ENCODE results near the gene MACIR. TPM values are rescaled to one million over a fixed set of nuclear protein-coding genes. Genes with fewer than 3 reads are reported as not detected.

MACIR gene
- total RNA-seq, 1 donor from 2014 or later = 11.6 TPM

DNA sequence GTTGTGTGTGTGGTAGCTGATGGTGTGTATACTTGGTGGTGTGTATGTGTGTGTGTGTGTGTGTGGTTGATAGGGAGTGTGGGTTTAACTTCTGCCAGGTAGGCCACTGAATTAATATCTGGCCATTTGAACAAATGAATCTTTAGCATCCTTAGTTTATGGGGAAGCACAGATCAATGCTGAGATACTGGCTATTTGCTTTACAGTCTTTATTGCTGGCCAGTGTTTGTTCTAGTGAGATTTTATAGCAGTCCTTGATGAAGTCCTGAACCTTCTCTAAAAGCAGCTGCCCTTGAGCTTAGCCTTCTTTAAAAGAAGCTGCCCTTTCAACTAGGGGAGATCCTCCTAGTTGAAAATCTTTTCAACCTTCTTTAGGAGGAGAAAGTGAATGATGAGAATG is 69.3 kb downstream of the MACIR start:
- Histone ChIP-seq H3K4me3 (ENCODE audit: low read depth, low read length) (no peak overlapping the region), H3K36me3 (ENCODE audit: control insufficient read depth, insufficient read depth, low read length) (no peaks in the 10 kb centered on the region), H3K27me3 (ENCODE audit: control insufficient read depth, insufficient read depth, low read length) (no peaks in the 10 kb centered on the region)
- FAIRE-seq (no peak), DNase-seq (ENCODE audit: low read depth) (no peak)
- TF ChIP-seq, protein P1, sequence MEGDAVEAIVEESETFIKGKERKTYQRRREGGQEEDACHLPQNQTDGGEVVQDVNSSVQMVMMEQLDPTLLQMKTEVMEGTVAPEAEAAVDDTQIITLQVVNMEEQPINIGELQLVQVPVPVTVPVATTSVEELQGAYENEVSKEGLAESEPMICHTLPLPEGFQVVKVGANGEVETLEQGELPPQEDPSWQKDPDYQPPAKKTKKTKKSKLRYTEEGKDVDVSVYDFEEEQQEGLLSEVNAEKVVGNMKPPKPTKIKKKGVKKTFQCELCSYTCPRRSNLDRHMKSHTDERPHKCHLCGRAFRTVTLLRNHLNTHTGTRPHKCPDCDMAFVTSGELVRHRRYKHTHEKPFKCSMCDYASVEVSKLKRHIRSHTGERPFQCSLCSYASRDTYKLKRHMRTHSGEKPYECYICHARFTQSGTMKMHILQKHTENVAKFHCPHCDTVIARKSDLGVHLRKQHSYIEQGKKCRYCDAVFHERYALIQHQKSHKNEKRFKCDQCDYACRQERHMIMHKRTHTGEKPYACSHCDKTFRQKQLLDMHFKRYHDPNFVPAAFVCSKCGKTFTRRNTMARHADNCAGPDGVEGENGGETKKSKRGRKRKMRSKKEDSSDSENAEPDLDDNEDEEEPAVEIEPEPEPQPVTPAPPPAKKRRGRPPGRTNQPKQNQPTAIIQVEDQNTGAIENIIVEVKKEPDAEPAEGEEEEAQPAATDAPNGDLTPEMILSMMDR (IDR thresholded peaks at IDR 0.05; ENCODE audit: insufficient read depth, low read length, severe bottlenecking) = no peak

Other genes with a start within 250 kb of the MACIR start
- gene GIN1, start 138.6 kb upstream of the MACIR start, total RNA-seq = 5.0 and 6.5 TPM in 2 replicates
- 11.9 and 20.3 TPM in 2 replicates for gene PPIP5K2, start 138.5 kb upstream of the MACIR start, total RNA-seq